ENCODE measurements around the gene RNASE12.
"Not testable (repeated sequence)": the region's sequence is repeated elsewhere in the genome, so short reads cannot be mapped to it uniquely, and the experiment has no call there.

Gene RNASE12

DNA sequence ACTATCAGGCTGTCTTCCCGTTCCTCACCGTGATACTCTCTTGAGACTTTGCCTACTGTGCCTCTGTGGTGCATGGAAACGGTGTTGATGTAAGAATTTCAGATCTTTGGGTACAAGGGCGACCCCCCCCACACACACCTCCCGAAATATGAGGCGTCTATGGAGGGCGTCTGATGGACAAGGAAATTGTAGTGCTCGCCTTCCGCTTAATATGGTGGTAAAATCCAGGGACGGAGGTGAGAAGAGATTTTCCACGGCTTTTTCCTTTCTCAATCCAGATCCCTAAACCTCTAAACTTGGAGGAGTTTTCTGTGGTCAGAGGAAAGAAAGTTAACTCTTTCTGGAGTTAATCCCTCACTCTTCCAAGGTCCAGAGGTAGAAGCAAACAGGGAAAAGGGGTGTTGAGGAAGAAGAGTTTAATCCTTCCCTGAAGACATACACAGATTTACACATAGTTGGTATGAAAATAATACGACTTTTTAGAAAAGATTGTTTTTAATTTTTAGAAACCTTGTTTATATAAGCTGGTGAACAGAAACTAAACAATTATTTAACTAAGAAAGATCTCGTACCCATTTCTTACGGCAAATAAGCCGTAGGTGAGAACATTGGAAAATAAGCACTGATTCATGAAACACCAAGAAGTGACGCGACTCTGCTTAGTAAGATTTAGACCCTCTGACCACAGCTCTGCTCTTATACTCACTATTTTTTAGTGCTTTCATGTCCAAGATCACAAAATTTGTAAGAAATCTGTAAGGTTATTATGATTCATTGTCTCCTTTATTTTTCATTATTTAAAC, 23.1 kb upstream of the RNASE12 start:
- peak; percentile 65 for DNase-seq

DNA sequence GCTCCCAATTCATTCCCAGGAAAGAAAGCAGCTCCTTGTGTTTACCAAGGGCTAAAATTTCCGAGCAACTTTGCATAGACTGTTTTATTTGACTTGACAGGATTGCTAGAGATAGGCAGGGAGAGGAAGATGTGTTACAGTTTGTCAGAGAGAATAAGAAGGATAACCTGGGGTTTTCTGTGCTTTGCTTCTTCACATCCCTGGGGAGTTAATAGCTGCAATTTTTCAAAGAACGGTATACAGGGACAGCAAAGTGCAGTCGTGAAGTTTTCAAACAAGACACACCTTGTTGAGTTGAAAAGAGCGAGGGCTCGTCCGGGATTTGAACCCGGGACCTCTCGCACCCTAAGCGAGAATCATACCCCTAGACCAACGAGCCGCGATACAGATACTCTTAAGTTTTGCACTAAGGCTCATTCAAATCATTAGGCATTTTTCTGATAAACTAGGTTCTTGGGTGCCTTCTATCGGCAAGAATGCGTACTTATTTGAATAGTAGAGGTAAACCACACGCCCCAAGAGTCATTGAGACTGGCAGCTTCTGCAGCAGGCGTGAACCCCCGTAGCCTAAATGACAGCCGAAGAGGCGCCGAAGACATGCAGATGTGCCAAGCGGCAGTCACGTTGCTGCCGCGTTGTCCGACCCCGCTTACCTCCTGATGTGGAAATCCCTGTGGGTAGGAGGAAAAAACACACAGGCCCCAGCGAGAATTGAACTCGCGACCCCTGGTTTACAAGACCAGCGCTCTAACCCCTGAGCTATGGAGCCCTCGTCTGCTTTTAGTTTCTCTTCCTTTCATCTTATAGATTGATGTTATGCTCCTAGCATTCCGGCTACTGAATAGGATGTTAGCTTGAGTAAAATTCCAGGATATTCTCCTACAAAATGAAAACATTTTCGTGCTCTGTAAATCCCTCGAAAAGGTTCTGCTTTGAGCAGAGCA, 22.2 kb upstream of the RNASE12 start:
- peak; percentile 93 for DNase-seq

DNA sequence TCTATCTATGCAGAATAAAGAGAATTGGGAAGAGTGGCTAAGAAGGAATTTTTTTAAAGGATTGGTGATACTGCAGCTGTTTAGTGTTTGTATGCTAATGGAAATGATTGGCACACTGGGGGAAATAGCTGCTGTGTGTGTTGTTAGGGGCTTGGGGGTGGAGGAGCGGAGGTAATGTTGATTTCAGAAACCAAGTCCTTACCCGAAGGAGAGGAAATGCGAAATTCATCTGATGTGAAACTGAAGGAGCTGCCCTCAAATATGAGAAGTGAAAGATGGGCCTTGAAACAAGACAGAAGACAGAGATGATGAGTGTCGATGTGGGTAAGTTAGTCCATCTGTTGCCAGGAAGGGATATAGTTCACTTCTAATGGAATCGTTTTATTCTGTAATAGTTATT, 21.2 kb upstream of the RNASE12 start:
- DNase-seq: no peak

DNA sequence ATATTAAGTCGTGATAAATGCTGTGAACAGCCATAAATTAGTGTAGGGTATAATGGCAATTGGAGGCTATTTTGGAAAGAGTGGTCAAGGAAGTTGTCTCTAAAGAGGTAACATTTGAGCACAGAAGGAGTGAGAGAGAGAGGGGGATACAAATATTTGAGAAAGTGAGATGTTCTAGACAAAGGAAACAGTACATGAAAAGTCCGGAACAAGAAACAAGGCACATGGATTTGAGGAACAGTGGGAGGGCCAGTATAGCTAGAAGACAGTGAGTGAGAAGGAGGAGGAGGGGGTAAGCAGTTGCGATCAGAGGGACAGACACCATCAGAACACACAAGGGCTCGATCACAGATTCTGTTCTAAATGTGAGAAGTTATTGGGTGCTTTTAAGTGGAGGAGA, 20.1 kb upstream of the RNASE12 start:
- no peak for DNase-seq

DNA sequence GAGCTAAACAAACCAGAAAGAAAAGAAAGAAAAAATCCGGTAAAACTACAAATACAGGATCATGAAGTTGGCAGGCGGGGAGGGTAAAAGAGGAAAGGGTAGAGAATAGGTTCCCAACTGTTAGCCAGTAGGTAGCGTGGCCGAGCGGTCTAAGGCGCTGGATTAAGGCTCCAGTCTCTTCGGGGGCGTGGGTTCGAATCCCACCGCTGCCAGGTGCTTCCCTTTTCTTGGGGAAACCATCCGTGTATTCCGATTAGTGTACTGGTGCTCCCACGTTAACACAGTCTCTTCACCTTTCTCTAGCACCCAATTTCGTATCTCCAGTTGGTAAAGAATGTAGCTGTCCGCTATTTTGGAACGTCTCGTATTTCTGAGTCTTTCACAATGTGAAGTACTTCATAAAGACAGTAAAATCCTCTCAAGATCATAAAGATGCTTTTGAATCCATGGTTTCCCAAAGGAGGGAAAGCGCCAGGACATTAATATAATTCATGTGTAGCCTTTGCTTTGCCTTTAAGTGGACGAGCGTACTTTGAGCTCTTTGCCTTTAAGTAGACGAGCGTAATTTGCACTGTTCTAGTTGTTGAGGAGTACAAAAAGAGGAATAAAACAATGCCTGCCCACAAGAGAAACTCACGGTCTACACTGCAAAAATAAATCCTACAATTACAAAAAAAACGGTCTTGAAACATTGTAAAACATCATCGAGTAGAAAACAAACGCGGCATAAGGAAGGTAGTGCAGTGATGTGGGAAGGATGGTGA, 19.0 kb upstream of the RNASE12 start:
- peak; percentile 81 for DNase-seq

DNA sequence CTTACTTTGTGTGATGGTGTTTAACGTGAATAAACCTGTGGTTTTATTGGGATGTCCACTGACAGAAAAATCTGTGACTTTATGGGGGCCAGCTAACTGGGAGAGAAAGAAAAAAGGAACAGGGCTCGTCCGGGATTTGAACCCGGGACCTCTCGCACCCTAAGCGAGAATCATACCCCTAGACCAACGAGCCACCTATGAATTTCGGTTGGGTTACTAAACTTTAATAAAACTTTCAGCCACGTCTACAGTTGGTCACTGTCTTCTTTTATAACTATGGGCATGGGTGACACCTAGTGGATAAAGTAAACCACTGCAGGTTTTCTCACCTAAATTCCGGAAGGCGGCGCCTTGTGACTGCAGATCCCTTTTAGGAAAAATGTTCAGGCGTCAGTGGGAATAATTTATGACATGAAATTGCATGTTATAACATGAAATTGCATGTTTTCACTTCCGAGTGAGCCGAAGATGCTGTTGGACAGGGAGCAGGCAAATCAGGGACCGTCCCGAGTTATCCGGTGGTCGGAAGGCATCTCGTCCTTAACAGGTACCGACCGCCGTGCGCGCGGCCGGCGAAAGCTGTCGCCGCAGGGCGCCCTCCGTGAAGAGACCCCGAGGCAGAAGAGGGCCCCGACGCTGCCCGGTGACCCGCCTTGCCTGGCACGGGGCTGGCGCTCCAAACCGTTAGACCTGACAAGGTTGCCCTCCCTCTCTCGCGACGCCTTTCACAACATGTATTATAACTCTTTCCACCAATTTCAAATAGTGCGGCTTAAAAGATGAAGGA, 18.2 kb upstream of the RNASE12 start:
- DNase-seq: peak; percentile 82

DNA sequence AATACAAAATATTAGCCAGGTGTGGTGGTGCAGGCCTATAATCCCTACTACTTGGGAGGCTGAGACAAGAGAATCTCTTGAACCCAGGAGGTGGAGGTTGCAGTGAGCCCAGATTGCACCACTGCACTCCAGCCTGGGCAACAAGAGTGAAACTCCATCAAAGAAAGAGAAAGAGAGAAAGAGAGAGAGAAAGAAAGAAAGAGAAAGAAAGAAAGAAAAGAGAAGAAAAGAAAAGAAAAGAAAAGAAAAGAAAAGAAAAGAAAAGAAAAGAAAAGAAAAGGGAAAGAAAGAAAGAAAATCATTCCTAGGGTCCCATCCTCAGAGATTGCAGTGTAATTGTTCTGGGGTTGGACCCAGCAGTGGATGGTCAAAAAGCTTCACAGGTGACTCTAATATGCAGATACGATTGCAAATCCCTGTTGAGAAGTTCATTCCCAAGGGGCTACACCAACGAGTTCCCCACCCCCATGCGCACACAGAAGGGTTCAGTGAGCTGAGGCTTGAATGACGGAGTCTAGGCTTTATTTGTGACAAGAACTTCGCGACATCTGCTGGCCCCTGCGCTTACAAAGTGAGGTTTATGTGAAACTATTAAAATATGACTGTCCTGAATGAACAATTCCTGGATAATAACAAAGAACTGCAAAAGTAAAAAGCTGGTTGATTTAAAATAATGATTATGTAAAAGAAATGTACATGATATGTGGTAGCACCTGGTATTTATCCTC, 17.4 kb upstream of the RNASE12 start:
- DNase-seq: no peak

DNA sequence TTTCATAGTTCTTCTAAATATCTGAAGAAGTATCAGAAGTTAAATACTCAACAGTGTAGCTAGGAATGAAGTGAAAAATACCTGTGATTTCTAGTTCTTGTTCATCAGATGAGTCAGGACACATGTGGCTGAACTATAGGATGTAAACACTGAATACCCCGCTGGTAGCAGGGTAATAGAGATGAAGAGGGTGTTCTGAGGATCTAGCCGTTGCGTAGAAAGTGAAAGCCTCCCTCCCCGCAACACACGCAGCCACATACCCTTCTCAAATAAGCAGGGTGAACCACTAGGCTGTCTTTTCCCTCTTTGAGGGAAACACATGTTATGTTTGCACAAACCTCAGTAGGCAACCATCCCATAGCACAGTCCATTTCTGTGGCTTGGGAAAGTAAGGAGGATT, 16.4 kb upstream of the RNASE12 start:
- no peak for DNase-seq

DNA sequence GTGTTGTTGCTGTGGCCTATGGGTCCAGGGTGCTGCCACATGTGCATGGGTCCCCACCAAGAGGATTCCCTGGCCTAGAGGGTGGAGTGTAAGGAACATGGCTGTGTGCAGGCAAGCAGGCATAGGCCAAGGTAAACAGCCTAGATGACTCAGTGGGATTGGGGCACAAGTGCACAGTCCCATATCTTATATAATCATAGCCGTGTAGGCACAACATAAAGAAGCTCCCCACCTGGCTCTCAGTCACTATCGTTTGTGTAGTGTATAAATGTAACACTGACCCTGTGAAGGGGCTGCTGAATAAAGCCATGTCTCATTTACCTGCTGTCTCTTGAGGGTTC, 15.7 kb upstream of the RNASE12 start:
- DNase-seq: no peak

DNA sequence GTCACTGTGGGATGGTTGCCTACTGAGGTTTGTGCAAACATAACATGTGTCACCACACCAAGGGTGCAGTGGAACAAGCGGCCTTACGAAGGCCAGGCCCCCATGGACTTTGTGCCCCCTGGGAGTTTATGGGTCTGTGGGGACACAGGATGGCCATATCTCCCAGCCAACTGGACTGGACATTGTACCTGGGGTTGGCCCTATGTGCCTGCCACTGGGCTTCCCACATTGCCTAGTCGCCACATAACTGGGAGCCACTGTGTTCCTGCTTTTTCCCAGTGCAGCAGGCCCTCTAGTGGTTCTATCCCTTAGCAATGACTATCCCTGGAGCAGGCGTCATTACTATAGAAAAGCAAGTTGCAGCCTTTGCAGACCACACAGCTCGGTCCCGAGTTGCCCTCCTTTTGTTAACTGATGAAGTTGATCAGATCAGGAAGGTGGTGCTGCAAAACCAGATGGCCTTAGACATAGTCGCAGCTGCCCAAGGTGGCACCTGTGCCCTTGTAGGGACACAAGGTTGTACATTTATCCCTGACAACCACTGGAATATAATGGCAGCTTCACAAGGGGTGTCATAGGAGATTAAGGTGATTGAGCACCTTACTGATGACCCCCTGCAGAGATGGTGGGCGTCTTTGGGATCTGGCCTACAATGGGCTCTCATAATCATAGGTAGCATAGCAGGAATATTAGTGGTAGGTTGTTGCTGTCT, 15.2 kb upstream of the RNASE12 start:
- no peak for DNase-seq

DNA sequence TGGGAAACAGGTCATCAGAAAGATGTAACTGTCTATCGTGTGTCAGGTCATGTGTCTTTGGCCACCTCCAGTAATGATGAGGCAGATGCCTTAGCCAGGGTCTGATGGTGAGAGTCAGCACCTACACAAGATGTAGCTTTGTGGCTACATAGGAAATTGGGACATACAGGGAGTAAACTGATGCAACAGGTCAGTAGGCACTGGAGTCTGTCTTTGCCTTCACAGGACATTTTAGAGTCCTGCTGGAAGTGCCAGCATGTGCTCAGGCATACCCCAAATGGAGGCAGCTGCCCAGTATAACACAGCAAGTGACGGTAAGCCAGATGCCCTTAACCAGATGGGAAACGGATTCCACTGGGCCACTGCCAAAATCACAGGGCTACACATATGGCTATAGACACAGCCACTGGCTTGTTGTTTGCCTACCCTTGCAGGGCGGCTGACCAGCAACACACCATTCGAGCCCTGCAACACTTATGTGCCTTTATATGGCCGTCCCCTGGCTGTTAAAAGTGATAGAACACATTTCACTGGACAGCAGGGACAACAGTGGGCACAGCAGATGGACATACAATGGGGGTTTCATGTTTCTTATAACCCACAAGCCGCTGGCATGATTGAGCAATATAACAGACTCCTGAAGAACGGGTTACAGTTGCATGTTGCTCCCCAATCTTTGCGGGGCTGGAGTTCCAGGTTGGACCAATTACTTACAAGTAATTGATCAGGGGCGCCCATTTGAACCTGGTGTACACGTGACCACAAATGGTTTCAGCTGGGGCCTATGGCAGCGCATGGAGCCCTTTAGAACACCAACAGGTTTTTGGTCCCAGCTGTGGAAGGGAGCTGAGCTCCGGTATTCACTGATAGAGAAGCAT, 12.9 kb upstream of the RNASE12 start:
- no peak for DNase-seq

DNA sequence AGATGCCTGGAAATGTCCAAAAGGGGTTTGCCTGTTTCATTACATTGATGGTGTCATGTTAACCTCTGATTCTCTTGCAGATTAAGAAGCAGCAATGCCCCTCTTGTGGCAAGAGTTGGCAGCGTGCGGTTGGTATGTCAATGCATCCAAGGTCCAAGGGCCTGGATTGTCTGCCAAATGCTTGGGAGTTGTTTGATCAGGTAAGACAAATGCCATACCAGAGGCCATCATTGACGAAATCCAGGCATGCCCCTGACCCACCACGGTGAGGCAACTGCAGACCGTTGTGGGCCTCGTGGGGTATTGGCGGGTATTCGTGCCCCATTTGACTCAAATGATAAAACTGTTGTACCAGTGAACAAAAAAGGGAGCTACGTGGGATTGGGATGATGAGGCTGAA, 11.4 kb upstream of the RNASE12 start:
- DNase-seq: no peak

DNA sequence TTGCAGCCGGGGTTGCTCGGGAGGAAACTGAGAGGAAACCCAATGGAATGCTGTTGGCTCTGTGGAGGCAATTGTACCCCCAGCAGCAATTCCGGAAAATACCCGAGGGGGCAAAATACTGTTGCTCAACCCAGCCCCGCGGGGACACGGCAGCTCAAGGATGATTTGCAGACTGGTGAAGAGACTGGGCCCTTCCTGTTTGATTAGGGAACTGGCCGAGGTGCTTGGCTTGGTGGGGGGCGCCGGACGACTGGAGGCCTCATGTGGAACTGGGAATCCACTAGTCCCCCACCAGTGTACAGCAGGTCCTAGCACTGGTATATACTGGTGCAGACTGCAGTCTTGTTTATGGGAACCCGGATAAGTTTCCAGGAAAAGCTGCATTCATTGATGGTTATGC, 10.3 kb upstream of the RNASE12 start:
- DNase-seq: no peak

DNA sequence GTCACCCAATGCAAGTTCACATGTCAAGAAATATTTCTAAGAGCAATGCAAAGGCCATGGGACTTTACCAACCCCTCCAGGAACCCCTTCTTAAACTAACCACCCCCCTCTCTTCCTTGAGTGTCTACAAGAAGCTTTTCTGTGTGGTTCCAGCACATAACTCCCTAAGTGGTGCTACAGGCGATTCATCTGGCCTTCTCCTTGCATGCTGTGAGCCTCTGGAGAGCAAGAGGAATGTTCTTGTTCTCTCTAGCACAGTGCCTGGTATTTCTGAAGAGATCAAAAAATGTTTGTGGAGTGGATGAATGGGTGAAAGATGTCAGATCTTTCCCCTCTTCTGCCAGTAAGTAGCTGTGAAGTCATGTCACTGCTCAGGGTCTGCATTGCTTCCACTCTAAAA, 5.9 kb upstream of the RNASE12 start:
- no peak for DNase-seq

DNA sequence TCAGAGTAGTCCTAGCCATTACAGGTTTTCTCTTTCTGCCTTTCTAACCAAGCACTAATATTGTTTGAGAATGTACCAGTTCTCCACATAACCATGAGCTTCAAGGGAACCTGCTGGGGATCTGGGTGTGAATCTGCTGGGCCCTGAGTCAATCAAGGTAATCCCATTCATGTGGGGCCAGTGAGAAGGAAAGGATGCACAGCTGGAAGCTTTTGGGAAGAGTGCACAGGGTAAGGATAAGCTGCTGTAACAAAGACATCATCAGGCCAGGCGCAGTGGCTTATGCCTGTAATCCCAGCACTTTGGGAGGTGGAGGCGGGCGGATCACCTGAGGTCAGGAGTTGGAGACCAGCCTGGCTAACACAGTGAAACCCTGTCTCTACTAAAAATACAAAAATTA, 4.5 kb upstream of the RNASE12 start:
- DNase-seq: not testable (repeated sequence)

DNA sequence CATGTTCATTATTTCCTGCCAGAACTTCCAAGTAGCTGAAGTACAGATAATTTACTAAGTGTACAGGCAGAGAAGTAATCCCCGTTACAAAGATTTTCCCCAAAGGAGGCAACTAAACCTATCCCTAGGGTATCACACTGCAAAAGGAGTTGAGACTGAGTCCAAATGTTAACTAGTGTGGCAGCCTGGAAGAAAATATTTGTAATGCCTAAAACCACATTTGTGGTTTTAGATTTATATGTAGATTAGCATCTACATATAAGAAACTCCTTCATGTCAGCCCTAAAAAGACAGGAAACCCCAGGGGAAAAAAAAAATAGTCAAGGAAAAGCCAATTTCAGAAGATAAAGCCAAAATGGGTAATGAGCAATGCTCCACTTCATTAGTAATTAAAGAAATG, 1.4 kb upstream of the RNASE12 start:
- no peak for DNase-seq

DNA sequence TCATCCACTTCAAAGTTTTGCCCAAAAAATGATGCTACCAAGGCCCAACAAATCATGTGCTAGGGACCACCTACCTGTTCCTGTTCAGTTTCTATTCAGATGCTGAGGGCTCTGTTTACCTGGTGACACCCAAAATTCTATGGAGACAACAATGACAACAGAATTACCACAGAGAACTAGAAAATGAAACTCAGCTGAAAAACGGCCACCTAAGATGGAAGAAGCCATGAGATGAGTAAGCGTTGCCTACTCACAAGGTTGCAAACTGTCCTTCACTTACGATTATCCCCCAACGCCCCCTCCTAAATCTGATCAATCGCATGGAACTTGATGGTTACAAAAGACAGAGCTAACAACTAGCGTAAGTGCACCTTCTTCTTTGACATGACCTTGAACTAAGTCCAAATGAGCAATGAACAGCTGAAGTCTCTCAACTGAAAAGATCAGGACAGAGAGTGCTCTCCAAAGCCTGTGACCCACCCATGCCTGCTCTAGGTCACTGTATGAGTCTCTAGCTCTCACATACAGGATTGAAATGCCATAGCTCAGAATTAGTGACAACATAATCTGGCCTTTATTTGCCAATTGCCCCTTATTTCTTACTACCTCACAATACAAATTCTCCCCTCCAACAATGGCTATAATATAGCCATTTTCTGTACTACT, 3.6 kb downstream of the RNASE12 start, which contains the start of gene RNASE11:
TSS of gene RNASE11 (minus strand) at position 513 of the 666 bp plus-strand sequence.
- no peak for DNase-seq

DNA sequence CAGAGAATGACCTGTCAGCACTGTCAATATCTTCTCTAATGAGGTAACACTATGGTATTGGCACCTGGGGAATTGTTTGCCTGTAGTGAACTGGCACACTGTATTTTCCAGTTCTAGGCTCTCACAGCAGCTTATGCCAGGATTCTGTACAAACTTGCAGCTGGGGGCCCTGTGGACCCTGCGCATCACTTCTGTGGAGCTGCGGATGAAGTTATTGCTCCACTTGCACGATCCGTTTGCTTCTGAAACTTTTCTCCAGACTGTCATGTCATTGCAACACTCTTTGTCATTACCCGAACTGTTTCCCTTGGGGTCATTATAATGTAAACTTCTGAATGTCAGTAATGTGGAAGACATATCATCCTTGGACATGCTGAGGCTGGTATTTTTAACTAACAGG, 7.3 kb downstream of the RNASE12 start:
- no peak for DNase-seq

DNA sequence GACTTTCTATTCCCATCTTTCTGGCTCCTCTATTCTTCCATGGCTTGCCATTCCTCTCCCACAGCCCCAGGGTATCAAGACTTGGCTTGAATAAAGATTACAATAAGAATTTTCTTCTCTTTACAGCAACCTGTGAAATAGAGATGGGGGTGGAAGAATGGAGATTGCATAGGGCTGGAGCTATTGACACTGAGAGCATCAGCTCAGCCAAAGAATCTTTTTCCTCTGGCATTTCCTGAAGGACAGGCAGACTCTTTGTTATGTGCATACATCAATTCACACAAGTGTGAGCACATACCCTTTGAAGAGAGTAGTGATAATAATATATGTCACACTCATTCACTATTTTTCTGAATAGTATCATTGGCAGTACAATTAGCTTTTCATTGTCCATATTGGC, 8.0 kb downstream of the RNASE12 start:
- no peak for DNase-seq
